H1 (cell line): Measurements from ENCODE around the gene CTNNA3.

Source experiments
- CTCF ChIP-seq, 3 experiments: IDR thresholded peaks; 1 replicate in 2 of 3; 2 replicates in 1 of 3; pipeline versions ENCODE4 v1.5.1 to v1.6.1; 2011; ENCODE audit warnings: low read length in 3 of 3, mild to moderate bottlenecking in 3 of 3, inconsistent platforms in 2 of 3, low read depth in 1 of 3, moderate library complexity in 1 of 3; ENCODE audit not compliant: insufficient read depth in 1 of 3; ENCODE audit errors: control extremely low read depth in 1 of 3
- NANOG ChIP-seq: IDR thresholded peaks from 2 replicates; pipeline ENCODE4 v1.6.1; 2011; ENCODE audit warnings: low read length, low read depth, mild to moderate bottlenecking, inconsistent platforms; ENCODE audit not compliant: insufficient read depth, poor library complexity, severe bottlenecking

GRCh38 chr10:66639371-66639770 is 1056.6 kb downstream of the CTNNA3 start:
- TF ChIP-seq NANOG = no peak
- TF ChIP-seq CTCF (IDR thresholded peaks at IDR 0.05; ENCODE audit: control extremely low read depth in 1 of 3, insufficient read depth in 1 of 3, low read depth in 1 of 3, low read length in 3 of 3) = no peak
